ENCODE results near the gene IL4I1.

IL4I1 gene

GRCh38 chr19:49923055-49924003 lies 26.6 kb upstream of the IL4I1 start:
- no peak for DNase-seq

GRCh38 chr19:49921871-49922795 lies 25.4 kb upstream of the IL4I1 start:
- DNase-seq: no peak

- no peak for DNase-seq
Observed at GRCh38 chr19:49920624-49921363, 24.1 kb upstream of the IL4I1 start.

- no peak for DNase-seq
Observed at GRCh38 chr19:49918089-49918488, 21.4 kb upstream of the IL4I1 start.

DNA sequence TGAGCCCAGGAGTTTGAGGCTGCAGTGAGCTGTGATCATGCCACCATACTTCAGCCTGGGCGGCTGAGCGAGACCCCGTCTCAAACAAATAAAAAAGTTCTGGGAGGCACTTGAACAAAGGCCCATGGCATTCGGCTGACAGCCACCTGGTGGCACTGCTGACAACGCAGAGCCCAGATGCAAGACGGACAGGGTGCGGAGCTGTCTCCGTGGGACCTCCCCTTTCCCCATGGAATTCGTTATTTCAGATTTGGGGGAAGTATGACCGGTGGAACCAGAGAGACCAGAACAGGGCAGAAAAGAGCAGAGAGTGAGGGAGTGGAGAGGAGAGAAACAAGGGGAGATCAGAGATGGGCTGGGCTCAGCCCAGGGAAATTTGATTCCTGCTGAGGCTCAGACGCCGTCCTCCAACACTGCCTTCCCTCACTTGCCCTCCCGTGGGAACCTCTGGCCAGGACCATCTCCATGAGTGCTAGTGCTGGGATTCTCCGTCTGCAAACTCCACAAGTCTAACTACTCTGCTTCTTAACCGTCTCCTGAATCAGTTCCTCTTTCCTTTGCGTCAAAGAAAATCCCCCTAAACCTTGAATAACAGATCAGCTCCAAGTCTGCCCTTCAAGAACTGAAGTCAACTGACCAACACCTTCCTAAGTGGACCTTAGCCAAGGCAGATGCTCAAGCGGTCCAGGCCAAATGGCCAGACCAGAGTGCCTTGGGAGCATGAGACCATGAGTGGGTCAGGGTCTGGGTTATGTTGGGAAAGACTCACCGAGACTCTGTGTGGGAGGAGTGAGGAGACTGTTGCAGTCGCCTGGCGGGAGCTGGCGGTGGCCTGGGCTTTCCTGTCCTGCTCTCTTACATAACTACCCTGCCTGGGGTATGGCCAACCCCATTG lies 20.4 kb upstream of the IL4I1 start:
- no peak for DNase-seq

DNA sequence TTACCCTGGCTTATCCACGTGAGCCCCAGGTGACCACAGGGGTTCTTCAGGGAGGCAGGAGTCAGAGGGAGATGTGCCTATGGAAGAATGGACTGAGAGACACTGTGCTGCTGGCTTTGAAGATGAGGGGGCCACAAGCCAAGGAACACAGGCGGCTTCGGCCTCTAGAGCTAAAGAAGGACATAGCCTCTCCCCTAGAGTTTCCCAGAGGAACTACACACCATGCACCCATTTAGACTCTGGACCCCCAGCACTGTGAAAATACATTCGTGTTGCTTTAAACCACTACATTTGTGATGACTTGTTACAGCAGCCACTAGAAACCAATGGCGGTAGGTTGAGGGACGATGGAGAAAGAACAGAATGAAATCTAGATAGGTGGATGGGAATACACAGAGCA lies 18.6 kb upstream of the IL4I1 start:
- no peak for DNase-seq

DNA sequence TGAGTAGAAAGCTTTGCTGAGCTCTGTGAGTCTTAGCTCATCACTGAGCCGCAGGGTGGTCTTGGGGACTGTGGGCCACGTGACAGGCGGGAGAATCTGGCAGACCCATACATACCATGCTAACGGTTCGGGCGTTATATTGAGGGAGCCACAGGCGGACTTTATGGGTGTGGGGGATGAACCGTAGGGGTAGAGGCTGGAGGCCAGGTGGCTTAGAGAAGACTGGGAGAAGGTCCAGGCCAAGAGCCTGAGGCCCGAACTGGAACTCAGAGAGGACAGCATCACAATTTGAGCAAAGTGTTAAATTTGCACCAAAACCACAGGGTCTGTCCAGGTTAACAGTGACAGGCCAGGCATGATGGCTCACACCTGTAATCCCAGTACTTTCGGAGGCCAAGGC lies 17.0 kb upstream of the IL4I1 start:
- no peak for DNase-seq

- no peak for DNase-seq
Observed at GRCh38 chr19:49912965-49913685, 16.4 kb upstream of the IL4I1 start.

GRCh38 chr19:49911381-49912145 lies 14.9 kb upstream of the IL4I1 start:
- DNase-seq: no peak

- no peak for DNase-seq
Observed at GRCh38 chr19:49910179-49910578, 13.5 kb upstream of the IL4I1 start.

GRCh38 chr19:49908480-49909420 lies 12.1 kb upstream of the IL4I1 start:
- no peak for DNase-seq

- no peak for DNase-seq
Observed at GRCh38 chr19:49907745-49908446, 11.2 kb upstream of the IL4I1 start.

DNA sequence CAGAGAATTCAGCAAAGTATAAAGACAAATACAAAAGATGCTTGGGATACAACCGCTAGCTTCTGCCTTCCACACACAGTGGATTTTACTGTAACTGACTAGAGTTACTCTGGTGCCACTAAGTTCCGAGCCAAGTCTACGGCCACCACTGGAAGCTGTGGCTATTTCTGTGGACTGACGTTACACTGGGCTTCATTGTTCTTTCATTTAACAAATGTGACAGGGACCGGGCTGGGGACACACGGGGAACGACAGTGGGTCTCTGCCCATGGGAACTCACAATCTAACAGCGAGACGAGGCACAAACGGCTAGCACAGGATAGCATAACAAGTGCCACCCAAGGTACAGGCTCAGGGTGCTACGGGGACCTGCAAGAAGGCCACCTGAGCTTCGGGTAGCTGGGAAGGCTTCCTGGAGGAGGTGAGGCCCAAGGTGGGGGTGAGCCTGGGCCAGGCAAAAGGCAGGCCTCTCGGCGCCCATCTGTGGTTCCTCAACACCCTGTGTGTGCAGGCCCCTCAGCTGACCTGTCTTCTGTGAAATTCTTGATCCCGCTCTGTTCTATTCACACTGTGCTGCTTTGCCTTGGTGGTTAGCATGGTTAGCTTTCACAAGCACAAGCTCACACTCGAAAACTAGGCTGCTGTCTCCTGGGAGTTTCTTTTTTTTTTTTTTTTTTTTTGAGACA lies 10.3 kb upstream of the IL4I1 start:
- no peak for DNase-seq

GRCh38 chr19:49904136-49904535 lies 7.4 kb upstream of the IL4I1 start:
- DNase-seq: no peak

GRCh38 chr19:49895566-49896297 lies 955 bp downstream of the IL4I1 start:
- DNase-seq: no peak

DNA sequence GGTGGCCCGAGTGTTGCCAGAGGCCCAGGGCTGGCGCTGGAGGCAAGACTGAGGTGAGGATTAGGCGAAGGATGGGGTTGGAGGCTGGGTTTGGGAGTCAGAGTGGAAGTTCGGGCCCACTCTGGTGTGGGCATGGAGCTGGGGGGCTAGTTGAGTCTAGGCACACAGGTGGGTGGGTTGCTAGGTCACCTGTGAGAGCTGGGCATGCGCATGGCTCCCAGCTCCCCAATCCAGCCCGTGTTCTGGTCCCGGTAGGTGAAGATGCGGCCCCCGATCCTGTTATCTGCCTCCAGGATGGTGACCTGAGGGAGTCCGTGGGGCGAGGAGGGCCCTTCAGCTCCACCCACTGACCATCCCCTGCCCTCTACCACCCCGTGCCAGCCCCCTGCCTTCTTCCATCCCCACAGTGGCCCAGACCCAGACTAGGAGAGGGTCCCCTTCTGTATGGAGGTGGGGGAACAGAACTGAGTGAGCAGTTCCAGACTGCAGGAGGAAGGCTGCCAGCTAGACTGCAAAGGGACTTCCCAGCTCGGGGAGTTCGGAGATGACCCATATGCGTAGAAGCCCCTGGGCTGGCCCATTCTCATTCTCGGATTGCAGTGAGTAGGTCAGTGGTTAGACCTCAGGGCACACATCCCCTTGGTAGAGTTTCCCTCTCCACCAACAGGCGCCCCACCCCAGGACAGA lies 1.7 kb downstream of the IL4I1 start:
- DNase-seq: no peak

Measured in activated naive CD4-positive, alpha-beta T cell (primary cell).